ENCODE data around the gene LHPP. TPM values are rescaled to one million over a fixed set of nuclear protein-coding genes. Genes with fewer than 3 reads are reported as not detected.

LHPP gene
- total RNA-seq, 4 donors from 2014 or later, result 12.3 to 25.0 (median 16.2) TPM

DNA sequence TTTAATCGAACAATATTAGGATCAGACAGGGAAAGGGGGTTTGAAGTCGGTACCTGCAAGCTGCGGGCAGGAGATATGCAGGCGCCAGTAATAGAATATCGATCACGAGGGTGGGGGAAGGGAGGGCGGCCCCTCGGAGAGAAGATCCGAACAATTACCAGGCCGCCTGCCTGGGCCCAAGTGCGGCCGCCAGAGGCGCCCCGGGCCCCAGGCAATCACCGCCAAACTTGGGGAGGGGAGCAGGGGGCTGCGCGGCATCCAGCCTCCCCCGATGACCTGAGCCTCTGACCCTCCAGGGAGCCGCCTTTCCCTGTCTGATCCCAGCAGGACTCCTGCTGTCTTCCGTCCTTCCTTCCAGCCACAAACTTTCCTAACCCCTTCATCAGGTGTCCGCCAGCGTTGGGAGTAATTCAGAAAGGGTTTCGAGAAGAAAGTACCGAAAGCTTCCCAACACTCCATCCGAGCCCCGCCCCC is 12.9 kb upstream of the LHPP start:
- Histone ChIP-seq H3K27ac (no peak overlapping the region), H3K4me1 (peaks cover 0 to 37% (median 17%) of the 10 kb centered on the region in 3 donors), H3K9me3 (no peaks in the 10 kb centered on the region), H3K27me3 (peaks cover 88% of the 10 kb centered on the region), H3K4me3 (no peak overlapping the region), H3K36me3 (no peaks in the 10 kb centered on the region)
- TF ChIP-seq POLR2A (IDR thresholded peaks at IDR 0.05), result no peak
- TF ChIP-seq EP300 (IDR thresholded peaks at IDR 0.05), result no peak
- TF ChIP-seq POLR2AphosphoS5 (IDR thresholded peaks at IDR 0.05), result no peak
- TF ChIP-seq, protein P1, sequence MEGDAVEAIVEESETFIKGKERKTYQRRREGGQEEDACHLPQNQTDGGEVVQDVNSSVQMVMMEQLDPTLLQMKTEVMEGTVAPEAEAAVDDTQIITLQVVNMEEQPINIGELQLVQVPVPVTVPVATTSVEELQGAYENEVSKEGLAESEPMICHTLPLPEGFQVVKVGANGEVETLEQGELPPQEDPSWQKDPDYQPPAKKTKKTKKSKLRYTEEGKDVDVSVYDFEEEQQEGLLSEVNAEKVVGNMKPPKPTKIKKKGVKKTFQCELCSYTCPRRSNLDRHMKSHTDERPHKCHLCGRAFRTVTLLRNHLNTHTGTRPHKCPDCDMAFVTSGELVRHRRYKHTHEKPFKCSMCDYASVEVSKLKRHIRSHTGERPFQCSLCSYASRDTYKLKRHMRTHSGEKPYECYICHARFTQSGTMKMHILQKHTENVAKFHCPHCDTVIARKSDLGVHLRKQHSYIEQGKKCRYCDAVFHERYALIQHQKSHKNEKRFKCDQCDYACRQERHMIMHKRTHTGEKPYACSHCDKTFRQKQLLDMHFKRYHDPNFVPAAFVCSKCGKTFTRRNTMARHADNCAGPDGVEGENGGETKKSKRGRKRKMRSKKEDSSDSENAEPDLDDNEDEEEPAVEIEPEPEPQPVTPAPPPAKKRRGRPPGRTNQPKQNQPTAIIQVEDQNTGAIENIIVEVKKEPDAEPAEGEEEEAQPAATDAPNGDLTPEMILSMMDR (IDR thresholded peaks at IDR 0.05), result no peak
- WGBS, 2 donors (ENCODE audit: low coverage in 1 of 2), result no CpG with 5 or more reads among the region's 26 CpGs
- ATAC-seq, result no peak

DNA sequence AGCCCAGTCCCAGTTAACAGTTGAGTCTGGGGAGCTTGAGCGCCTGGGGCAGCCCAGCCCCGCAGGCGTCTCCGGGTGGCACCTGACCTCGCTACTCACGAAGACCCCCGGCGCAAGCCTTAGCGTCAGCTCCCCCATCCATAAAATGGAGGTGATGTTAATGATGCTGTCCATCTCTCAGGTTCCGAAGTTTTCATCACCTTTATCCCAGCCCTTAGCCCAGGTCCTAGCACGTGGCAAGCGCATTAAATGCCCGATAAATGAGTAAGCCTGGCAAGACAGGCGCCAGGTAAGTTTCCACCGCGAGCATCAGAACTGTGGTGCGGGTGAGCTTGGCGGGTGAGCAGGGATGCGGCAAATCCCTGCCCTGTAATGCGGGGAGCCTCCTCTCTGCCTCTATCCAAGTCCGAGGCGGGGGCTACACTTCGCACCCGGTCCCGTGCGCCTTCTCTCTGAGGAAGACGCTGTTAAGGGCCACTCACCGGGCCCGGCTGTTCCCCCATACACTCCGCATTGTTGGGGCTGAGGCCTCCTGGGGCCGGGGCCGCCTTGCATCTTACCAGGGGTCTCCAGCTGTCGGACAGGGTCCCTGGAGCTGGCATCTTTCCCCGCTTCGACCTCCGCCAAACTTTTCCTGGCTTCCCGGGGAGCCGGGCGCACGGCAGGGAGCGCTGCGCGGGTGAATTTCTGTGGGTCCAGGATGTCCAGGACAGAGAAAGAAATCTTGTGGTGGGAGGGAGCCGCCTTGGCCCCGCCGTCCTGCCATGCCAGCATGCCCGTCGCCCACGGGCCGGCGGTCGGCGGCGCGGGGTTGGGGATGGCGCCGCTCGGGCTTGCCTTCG is 12.2 kb upstream of the LHPP start:
- TF ChIP-seq POLR2A (IDR thresholded peaks at IDR 0.05) (no peak), POLR2AphosphoS5 (IDR thresholded peaks at IDR 0.05) (no peak), EP300 (IDR thresholded peaks at IDR 0.05) (no peak)
- TF ChIP-seq, protein P1 (IDR thresholded peaks at IDR 0.05), result no peak
- Histone ChIP-seq H3K36me3 (no peaks in the 10 kb centered on the region), H3K27me3 (peaks cover 88% of the 10 kb centered on the region), H3K4me3 (peak overlapping the region in 1 of 2 donors; percentile 35), H3K9me3 (no peaks in the 10 kb centered on the region), H3K27ac (no peak overlapping the region), H3K4me1 (peaks cover 0 to 37% (median 17%) of the 10 kb centered on the region in 3 donors)
- no peak for ATAC-seq
- 0% methylated on average over 4 of the region's 59 CpGs; no CpG with 5 or more reads in 1 of the 2 donors for WGBS, 2 donors (ENCODE audit: low coverage in 1 of 2)

- WGBS, 2 donors (ENCODE audit: low coverage in 1 of 2), result 0% methylated on average over 1 to 2 of the region's 57 CpGs
- TF ChIP-seq, protein P1 (IDR thresholded peaks at IDR 0.05), result no peak
- TF ChIP-seq EP300 (IDR thresholded peaks at IDR 0.05) (no peak), POLR2AphosphoS5 (IDR thresholded peaks at IDR 0.05) (no peak), POLR2A (IDR thresholded peaks at IDR 0.05) (no peak)
- no peaks in the 10 kb centered on the region for H3K9me3 ChIP-seq
- no peak within 1 kb of the TSS for H3K27ac ChIP-seq
- no peaks in the 10 kb centered on the region for H3K36me3 ChIP-seq
- H3K4me1 ChIP-seq, result peaks cover 0 to 37% (median 17%) of the 10 kb centered on the region in 3 donors
- H3K27me3 ChIP-seq, result peaks cover 95% of the 10 kb centered on the region
- peak within 1 kb of the TSS in 1 of 2 donors; percentile 35 for H3K4me3 ChIP-seq
- no peak for ATAC-seq
These were observed 11.4 kb upstream of the LHPP start, which contains the start of gene NKX1-2 for GRCh38 chr10:124450012-124450782. TSS of gene NKX1-2 (minus strand) at chr10:124450035. CDS start at chr10:124449943, 92 bp downstream.

- WGBS, 2 donors (ENCODE audit: low coverage in 1 of 2), result no CpG with 5 or more reads among the region's 5 CpGs
- Histone ChIP-seq H3K27me3 (peaks cover 100% of the 10 kb centered on the region), H3K27ac (no peak overlapping the region), H3K9me3 (no peaks in the 10 kb centered on the region), H3K4me1 (peaks cover 0 to 37% (median 17%) of the 10 kb centered on the region in 3 donors), H3K36me3 (no peaks in the 10 kb centered on the region), H3K4me3 (no peak overlapping the region)
- no peak for TF ChIP-seq POLR2A (IDR thresholded peaks at IDR 0.05)
- TF ChIP-seq, protein P1 (IDR thresholded peaks at IDR 0.05), result no peak
- TF ChIP-seq EP300 (IDR thresholded peaks at IDR 0.05), result no peak
- no peak for TF ChIP-seq POLR2AphosphoS5 (IDR thresholded peaks at IDR 0.05)
- no peak for ATAC-seq
These were observed 10.9 kb upstream of the LHPP start for GRCh38 chr10:124450783-124451057.
